Effector memory CD4-positive, alpha-beta T cell (primary cell): ENCODE data around the gene IST1.

Experiments used
- DNase-seq, 3 donors: peaks; one replicate each; pipeline ENCODE4 v3.0.0-alpha.2; 2020
- H3K27ac ChIP-seq: 2 replicates; pipeline ENCODE4 v1.7.0; 2013; ENCODE audit warnings: mild to moderate bottlenecking, low read length, moderate library complexity; ENCODE audit not compliant: insufficient read depth, poor library complexity, severe bottlenecking
- H3K27me3 ChIP-seq: replicated peaks from 2 replicates; pipeline ENCODE4 v1.7.0; 2013; ENCODE audit warnings: mild to moderate bottlenecking, low read length; ENCODE audit not compliant: insufficient read depth, control insufficient read depth, poor library complexity, severe bottlenecking
- H3K36me3 ChIP-seq: 2 replicates; pipeline ENCODE4 v1.7.0; 2013; ENCODE audit warnings: mild to moderate bottlenecking, low read length, moderate library complexity; ENCODE audit not compliant: control insufficient read depth, insufficient read depth
- H3K4me1 ChIP-seq: 2 replicates; pipeline ENCODE4 v1.7.0; 2013; ENCODE audit warnings: low read length, mild to moderate bottlenecking; ENCODE audit not compliant: control insufficient read depth, insufficient read depth, poor library complexity, severe bottlenecking
- H3K4me3 ChIP-seq: 2 replicates; pipeline ENCODE4 v1.7.0; 2013; ENCODE audit warnings: low read length, low read depth, mild to moderate bottlenecking; ENCODE audit not compliant: insufficient read depth, poor library complexity, severe bottlenecking
- H3K9me3 ChIP-seq: 2 replicates; pipeline ENCODE4 v1.7.0; 2013; ENCODE audit warnings: mild to moderate bottlenecking, low read length, moderate library complexity; ENCODE audit not compliant: control insufficient read depth

Gene IST1

DNA sequence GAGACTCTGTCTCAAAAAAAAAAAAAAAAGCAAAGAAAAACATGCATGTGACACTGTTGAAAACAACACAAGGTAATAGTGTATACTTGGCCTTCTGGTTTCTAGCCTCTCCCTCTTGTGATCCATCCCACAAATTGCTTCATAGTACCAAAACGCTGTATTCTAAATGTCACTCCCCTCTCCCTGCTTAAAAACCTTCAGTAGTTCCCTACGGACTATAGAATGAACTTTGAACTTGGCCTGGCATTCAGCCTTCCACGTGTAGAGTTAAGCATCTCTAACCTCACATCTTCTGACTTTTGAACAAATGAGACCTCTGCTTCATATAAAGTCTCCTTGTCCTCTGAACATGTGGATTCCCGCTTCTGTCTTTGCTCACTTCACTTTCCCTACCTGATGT, 16.4 kb upstream of the IST1 start:
- DNase-seq: no peak
- Histone ChIP-seq H3K4me3 (no peak overlapping the region), H3K27me3 (no peaks in the 10 kb centered on the region), H3K27ac (no peak overlapping the region), H3K9me3 (no peaks in the 10 kb centered on the region), H3K36me3 (peaks cover 15% of the 10 kb centered on the region), H3K4me1 (peaks cover 22% of the 10 kb centered on the region)

DNA sequence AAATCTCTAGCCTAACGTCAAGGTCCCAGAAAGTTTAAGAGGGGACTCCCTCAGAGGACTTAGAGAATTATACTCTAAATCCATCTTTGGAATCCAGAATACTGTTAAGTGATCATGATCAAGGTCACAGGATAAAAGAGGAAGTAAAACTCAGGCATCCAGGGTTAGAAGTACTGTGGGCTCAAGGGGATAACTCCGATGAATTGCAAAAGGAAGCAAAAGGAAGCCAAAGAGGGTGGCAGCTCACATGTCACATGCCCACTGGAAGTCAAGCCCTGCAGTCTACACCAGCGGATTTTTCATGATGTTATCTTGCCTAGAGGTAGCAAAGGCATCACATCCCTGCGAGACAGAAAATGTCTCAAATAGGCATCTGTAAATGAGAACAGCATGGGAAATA, 15.2 kb upstream of the IST1 start:
- Histone ChIP-seq H3K27me3 (no peaks in the 10 kb centered on the region), H3K4me3 (no peak overlapping the region), H3K27ac (no peak overlapping the region), H3K9me3 (no peaks in the 10 kb centered on the region), H3K4me1 (peaks cover 22% of the 10 kb centered on the region), H3K36me3 (peaks cover 15% of the 10 kb centered on the region)
- DNase-seq: no peak

DNA sequence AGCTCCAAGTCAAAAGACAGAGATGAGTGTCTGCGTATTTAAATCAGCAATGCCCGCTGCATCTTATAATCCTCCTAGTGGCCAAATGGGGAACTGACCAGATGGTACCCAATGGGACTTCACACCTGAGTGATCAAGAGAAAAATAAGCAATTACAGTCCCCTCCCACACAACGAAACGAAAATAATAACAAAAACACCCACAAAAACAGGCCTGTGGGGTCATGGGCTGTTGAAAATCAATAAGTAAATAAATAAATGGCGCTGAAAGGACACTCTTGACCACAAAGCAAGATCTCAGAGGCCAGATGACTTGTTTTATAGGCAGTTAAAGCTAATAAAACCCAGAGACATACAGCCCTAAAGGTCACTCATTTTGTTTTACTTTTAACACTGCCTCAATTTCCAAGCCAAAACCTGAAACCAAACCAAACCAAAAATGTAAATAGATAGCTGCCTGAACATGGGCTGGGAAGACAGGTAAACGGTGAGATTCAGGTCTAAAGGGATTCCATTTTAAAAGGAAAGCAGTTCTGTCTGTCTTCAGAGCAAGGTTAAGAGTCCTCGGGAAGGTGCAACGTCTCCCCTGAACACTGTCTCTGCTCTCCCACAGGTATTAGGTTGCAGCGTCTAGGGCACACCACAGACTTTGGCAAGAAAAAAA, 12.7 kb upstream of the IST1 start:
- Histone ChIP-seq H3K4me1 (peaks cover 22% of the 10 kb centered on the region), H3K36me3 (peaks cover 5% of the 10 kb centered on the region), H3K27ac (peak overlapping the region; percentile 91)

DNA sequence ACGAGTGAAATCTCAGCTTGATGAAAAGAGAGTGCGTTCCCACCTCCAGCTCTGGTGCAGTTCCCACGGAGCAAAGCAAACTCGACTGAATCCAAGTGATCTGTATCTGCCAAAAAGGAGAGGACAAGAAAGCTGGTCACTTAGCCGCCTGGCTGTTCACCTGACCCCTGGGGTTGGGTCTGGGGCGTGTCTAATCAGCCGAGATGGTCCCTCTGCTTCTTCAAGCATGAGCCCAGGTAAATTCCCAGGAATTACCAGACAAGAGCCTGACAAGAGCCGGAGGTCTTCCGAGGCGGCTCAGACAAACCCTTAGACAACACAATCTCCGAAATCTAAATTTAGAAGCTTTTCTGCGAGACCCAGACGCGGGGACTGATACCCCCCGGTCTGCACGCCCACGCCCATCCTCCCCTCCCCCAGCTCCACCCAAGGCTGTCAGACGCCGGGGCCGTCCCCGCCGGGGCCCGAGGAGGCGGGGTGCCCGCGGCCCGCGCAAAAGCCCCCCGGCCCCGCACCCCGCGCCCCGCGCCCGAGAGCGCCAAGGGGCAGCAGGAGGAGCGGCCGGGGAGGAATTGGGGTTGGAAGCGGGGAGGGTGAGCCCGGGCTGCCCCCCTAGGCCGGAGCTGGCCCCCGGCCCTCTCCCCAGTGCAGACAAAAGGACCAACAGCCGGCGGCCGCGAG, 12.0 kb upstream of the IST1 start:
- peak; percentile 43 to 45 (median 44) for DNase-seq
- Histone ChIP-seq H3K36me3 (peaks cover 4% of the 10 kb centered on the region), H3K4me1 (peaks cover 22% of the 10 kb centered on the region), H3K27me3 (no peaks in the 10 kb centered on the region), H3K4me3 (peak overlapping the region; percentile 87), H3K27ac (peak overlapping the region; percentile 91), H3K9me3 (no peaks in the 10 kb centered on the region)

More for the DNA sequence above, 12.7 kb upstream of the IST1 start:
- DNase-seq: peak; percentile 55 to 73 (median 58)
- no peaks in the 10 kb centered on the region for H3K9me3 ChIP-seq
- no peaks in the 10 kb centered on the region for H3K27me3 ChIP-seq
- peak overlapping the region; percentile 87 for H3K4me3 ChIP-seq

DNA sequence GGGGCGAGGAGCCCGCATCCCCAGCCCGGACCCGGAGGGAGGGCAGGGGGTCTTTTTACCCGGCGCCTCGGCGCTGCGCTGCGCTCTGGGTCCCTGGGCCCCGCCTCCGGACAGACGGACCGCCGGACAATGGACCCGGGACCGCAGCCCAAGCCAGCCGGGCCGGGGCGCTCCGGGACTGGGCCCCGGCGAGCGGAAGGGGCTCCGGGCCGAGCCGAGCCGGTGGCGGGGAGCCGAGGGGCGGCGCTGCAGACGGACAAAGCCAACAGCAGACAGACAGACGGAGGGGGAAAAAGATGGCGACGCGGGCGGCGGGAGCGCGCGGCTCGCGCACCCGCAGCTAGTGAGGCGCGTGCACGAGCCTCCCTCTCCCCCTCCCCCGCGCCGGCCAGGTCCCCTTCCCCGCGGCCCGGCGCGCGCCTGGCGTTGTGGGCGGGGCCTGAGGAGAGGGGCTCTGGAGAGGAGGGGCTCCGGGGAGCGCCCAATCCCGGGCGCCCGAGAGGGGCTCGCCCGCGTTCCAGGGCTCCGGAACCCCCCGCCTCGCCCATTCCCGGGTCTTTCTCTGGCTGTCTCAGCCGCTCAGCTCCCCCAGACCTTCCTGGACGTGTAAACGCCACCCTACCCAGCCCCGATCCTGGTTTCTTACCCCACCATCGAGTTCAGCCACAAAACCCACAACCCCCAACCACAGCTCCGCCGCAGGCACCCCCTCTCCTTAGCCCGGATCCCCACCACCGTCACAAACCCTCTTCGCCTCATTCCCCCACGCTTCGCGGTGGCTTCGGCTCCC, 11.3 kb upstream of the IST1 start, which contains the start of gene ZNF821:
TSS of gene ZNF821 (minus strand) at position 334 of the 790 bp plus-strand sequence. CDS start 4,236 bp downstream, outside the sequence.
- no peaks in the 10 kb centered on the region for H3K36me3 ChIP-seq
- no peaks in the 10 kb centered on the region for H3K27me3 ChIP-seq
- no peaks in the 10 kb centered on the region for H3K9me3 ChIP-seq
- H3K4me3 ChIP-seq: peak within 1 kb of the TSS; percentile 87
- DNase-seq: peak; percentile 73 to 86 (median 77)
- H3K4me1 ChIP-seq: peaks cover 22% of the 10 kb centered on the region
- H3K27ac ChIP-seq: peak within 1 kb of the TSS; percentile 91

DNA sequence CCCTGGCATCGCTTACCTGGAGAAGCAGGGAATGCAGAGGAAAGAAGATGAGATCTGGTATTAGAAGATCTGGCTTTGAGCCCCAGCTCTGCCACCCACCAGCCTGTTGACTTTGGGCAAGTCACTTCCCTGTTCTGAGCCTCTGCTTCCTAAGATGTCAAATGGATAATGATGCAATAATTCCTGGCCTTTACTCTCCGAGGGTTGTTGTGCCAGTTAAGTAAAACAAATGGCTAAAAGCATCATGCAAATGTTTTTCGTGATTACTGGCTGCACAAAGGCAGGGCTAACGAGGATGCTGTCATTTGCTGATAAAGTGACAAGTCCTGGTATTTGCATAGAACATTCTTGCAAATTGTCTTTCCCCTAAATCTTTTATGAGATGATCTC, 10.1 kb upstream of the IST1 start:
- Histone ChIP-seq H3K9me3 (no peaks in the 10 kb centered on the region), H3K4me3 (no peak overlapping the region), H3K27me3 (no peaks in the 10 kb centered on the region), H3K27ac (no peak overlapping the region), H3K36me3 (no peaks in the 10 kb centered on the region), H3K4me1 (peaks cover 16% of the 10 kb centered on the region)
- no peak for DNase-seq

DNA sequence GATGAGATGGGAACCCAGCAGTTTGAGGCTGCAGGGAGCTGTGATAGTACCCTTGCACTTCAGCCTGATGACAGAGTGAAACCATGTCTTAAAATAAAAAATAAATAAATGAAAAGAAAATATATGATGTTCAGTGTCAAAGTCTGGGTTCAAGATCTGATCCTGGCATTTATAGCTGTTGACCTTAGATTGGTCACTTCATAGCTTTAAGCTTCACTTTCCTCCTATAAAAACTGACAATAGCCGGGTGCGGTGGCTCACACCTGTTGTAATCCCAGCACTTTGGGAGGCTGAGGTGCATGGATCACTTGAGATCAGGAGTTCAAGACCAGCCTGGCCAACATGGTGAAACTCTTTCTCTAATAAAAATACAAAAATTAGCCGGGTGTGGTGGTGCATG, 6.2 kb upstream of the IST1 start:
- Histone ChIP-seq H3K9me3 (no peaks in the 10 kb centered on the region), H3K4me1 (no peaks in the 10 kb centered on the region), H3K27ac (no peak overlapping the region), H3K27me3 (no peaks in the 10 kb centered on the region), H3K4me3 (no peak overlapping the region), H3K36me3 (no peaks in the 10 kb centered on the region)
- no peak for DNase-seq

DNA sequence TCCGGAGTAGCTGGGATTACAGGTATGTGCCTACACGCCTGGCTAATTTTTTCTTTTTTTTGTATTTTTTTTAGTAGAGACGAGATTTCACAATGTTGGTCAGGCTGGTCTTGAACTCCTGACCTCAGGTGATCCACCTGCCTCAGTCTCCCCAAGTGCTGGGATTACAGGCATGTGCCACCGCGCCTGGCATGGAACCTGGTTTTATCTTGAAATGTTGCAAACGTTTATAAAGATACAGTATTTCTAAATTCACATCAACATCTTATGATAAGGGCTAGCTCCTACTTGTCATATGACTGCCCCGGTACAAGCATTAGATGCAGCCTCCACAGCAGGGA, 1.5 kb upstream of the IST1 start:
- DNase-seq: no peak
- Histone ChIP-seq H3K9me3 (no peaks in the 10 kb centered on the region), H3K27ac (peak overlapping the region; percentile 97), H3K36me3 (no peaks in the 10 kb centered on the region), H3K4me1 (peaks cover 20% of the 10 kb centered on the region), H3K27me3 (no peaks in the 10 kb centered on the region), H3K4me3 (peak overlapping the region; percentile 98)

DNA sequence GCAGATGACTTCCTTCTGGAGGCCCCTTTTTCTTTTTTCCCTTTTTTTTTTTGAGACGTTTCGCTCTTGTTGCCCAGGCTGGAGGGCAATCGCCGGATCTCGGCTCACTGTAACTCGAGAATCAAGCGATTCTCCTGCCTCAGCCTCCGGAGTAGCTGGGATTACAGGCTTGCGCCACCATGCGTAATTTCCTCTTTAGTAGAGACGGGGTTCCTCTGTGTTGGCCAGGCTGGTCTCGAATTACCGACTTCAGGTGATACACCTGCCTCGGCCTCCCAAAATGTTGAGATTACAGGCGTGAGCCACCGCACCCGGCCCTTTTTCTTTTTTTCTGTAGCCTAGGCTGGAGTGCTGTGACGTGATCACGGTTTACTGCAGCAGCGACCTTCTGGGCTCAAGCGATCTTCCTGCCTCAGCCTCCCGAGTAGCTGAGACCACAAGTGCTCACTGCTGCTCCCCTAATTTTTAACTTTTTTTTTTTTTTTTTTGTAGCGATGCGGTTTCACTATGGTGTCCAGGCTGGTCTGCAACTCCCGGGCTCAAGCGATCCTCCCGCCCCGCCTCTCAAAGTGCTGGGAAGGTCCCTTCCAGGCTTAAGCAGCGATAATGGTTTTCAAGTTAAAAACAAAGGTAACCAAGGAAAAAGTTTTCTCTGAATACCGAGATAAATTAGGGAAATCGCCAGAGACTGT, 956 bp upstream of the IST1 start:
- H3K36me3 ChIP-seq: no peaks in the 10 kb centered on the region
- H3K4me1 ChIP-seq: peaks cover 25% of the 10 kb centered on the region
- no peaks in the 10 kb centered on the region for H3K27me3 ChIP-seq
- peak overlapping the region; percentile 97 for H3K27ac ChIP-seq
- H3K4me3 ChIP-seq: peak overlapping the region; percentile 98
- peak; percentile 13 to 36 (median 32) for DNase-seq
- no peaks in the 10 kb centered on the region for H3K9me3 ChIP-seq
